A549 (cell line): ENCODE results near the gene NIT2. TPM values are rescaled to one million over a fixed set of nuclear protein-coding genes. Genes with fewer than 3 reads are reported as not detected.

ENCODE experiments used
- ATAC-seq, 2 experiments: fragments of 200-7000 bp in 1 of 2; fragments of >200 bp in 1 of 2; cut with Nextera tagmentation in 1 of 2; cut with Tn5 transposase in 1 of 2; 3 replicates each; pipeline versions ENCODE4 v1.8.0 to v1.9.1; 2018 to 2020; ENCODE audit warnings: mild to moderate bottlenecking in 1 of 2, moderate library complexity in 1 of 2
- CTCF ChIA-PET: fragments of 300-600 bp; sonication (Branson Sonifier 250); formaldehyde crosslinking; extraction: SDS; loops from one replicate; lab custom pipeline; 2021; ENCODE audit warnings: antibody characterized with exemption, inconsistent platforms; lab: Yijun Ruan, JAX
- POLR2A ChIA-PET: fragments of 350-600 bp; formaldehyde crosslinking; extraction: SDS; loops from one replicate; lab custom pipeline; 2021; ENCODE audit warnings: antibody characterized with exemption, inconsistent platforms; lab: Yijun Ruan, JAX
- DNase-seq, 2 experiments: peaks; one replicate each; pipeline versions ENCODE4 v3.0.0 to v3.0.0-alpha.2; 2011 to 2016; ENCODE audit warnings: low read depth in 1 of 2, low spot score in 1 of 2
- FAIRE-seq: peaks from 2 replicates; lab custom pipeline; 2011; peaks lifted over from hg19 to GRCh38; lab: Jason Lieb, UNC
- H3K27ac ChIP-seq, 2 experiments: fragments of >200 bp; sonication (Bioruptor Twin); formaldehyde crosslinking; 3 replicates each; pipeline ENCODE4 v1.5.1; 2016 to 2017
- H3K4me1 ChIP-seq: fragments of >200 bp; sonication (Bioruptor Twin); formaldehyde crosslinking; 3 replicates; pipeline ENCODE4 v1.6.1; 2016
- H3K4me2 ChIP-seq: fragments of >200 bp; sonication (Bioruptor Twin); formaldehyde crosslinking; 3 replicates; pipeline ENCODE4 v1.6.1; 2016
- H3K4me3 ChIP-seq: fragments of >200 bp; sonication (Bioruptor Twin); formaldehyde crosslinking; 3 replicates; pipeline ENCODE4 v1.5.1; 2016
- H3K9me3 ChIP-seq: fragments of >200 bp; sonication (Bioruptor Twin); formaldehyde crosslinking; 3 replicates; pipeline ENCODE4 v1.6.1; 2016
- CBX8 ChIP-seq: fragments of 200-600 bp; sonication (generic); IDR thresholded peaks from 2 replicates; pipeline ENCODE4 v1.6.1; 2016
- EP300 ChIP-seq, 2 experiments: fragments of >200 bp; sonication (Bioruptor Twin); formaldehyde crosslinking; IDR thresholded peaks; 2 replicates in 1 of 2; 3 replicates in 1 of 2; pipeline ENCODE4 v1.6.1; 2016 to 2017
- ESRRA ChIP-seq: fragments of 150-350 bp; IDR thresholded peaks from 2 replicates; pipeline ENCODE4 v1.6.1; 2014; ENCODE audit warnings: mild to moderate bottlenecking, low read length, borderline replicate concordance
- FOSL2 ChIP-seq, 2 experiments: fragments of 450-650 bp in 1 of 2; fragments of >200 bp in 1 of 2; sonication (Bioruptor Twin) in 1 of 2; formaldehyde crosslinking; IDR thresholded peaks; 2 replicates each; pipeline versions ENCODE4 v1.5.0 to v1.6.1; 2016 to 2020; ENCODE audit warnings: mild to moderate bottlenecking in 1 of 2, moderate library complexity in 1 of 2
- FOXS1 ChIP-seq: fragments of 250-450 bp; sonication (Bioruptor Pico); IDR thresholded peaks from 2 replicates; pipeline ENCODE4 v1.5.0; 2020; ENCODE audit warnings: mild to moderate bottlenecking, moderate library complexity
- HEYL ChIP-seq: fragments of 250-450 bp; sonication (Bioruptor Pico); IDR thresholded peaks from 2 replicates; pipeline ENCODE4 v1.8.0; 2021; ENCODE audit warnings: mild to moderate bottlenecking, moderate library complexity
- JUN ChIP-seq, 2 experiments: fragments of >200 bp; sonication (Bioruptor Twin); formaldehyde crosslinking; IDR thresholded peaks; 2 replicates in 1 of 2; 3 replicates in 1 of 2; pipeline ENCODE4 v1.6.1; 2016 to 2017
- KDM1A ChIP-seq: fragments of 200-600 bp; sonication (generic); IDR thresholded peaks from 2 replicates; pipeline ENCODE4 v1.6.1; 2016; ENCODE audit warnings: low read depth, mild to moderate bottlenecking
- KDM5A ChIP-seq: fragments of 200-600 bp; sonication (generic); IDR thresholded peaks from 2 replicates; pipeline ENCODE4 v1.6.1; 2016; ENCODE audit warnings: antibody characterized with exemption, mild to moderate bottlenecking
- NFE2L2 ChIP-seq: fragments of 150-350 bp; conservative IDR thresholded peaks from 2 replicates; pipeline ENCODE4 v1.6.1; 2014; ENCODE audit warnings: low read length
- RAD21 ChIP-seq, 2 experiments: fragments of >200 bp in 1 of 2; sonication (Bioruptor Twin) in 1 of 2; formaldehyde crosslinking in 1 of 2; IDR thresholded peaks in 1 of 2; conservative IDR thresholded peaks in 1 of 2; 2 replicates in 1 of 2; 3 replicates in 1 of 2; pipeline ENCODE4 v1.6.1; 2012 to 2018; ENCODE audit warnings: inconsistent platforms in 1 of 2
- RARB ChIP-seq: fragments of 250-450 bp; sonication (Bioruptor Pico); IDR thresholded peaks from 2 replicates; pipeline ENCODE4 v1.8.0; 2021; ENCODE audit warnings: mild to moderate bottlenecking, moderate library complexity
- RNF2 ChIP-seq: fragments of 200-600 bp; sonication (generic); IDR thresholded peaks from 2 replicates; pipeline ENCODE4 v1.6.1; 2016; ENCODE audit warnings: low read depth, mild to moderate bottlenecking, antibody characterized with exemption, moderate library complexity, borderline replicate concordance
- TFCP2L1 ChIP-seq: fragments of 250-450 bp; sonication (Bioruptor Pico); IDR thresholded peaks from 2 replicates; pipeline ENCODE4 v1.5.0; 2021; ENCODE audit warnings: mild to moderate bottlenecking
- ZFP36 ChIP-seq: fragments of 450-650 bp; IDR thresholded peaks from 2 replicates; pipeline ENCODE4 v1.6.1; 2014; ENCODE audit warnings: borderline replicate concordance; ENCODE audit not compliant: partially characterized antibody
- ZNF302 ChIP-seq: fragments of 250-450 bp; sonication (Bioruptor Pico); IDR thresholded peaks from 2 replicates; pipeline ENCODE4 v1.9.0; 2021; ENCODE audit warnings: inconsistent platforms, mild to moderate bottlenecking, moderate library complexity
- ZSCAN20 ChIP-seq: fragments of 250-450 bp; sonication (Bioruptor Pico); IDR thresholded peaks from 2 replicates; pipeline ENCODE4 v1.8.0; 2022; ENCODE audit warnings: mild to moderate bottlenecking, moderate library complexity
- WGBS: methylation state at CpG from one replicate; pipeline ENCODE4 v1.1.6; 2017; ENCODE audit errors: missing lambda C conversion rate; 5-methylcytosine and 5-hydroxymethylcytosine counted together
- polyA plus RNA-seq, 4 experiments: library from polyadenylated mRNA; depleted of rRNA in 3 of 4; stranded (reverse); fragments of >200 nt; fragmentation: RNase III in 1 of 4; extraction: RNeasy Plus Mini Kit Qiagen cat#74134 plus additional on column Dnase treatment in 1 of 4; gene quantifications; 2 replicates in 3 of 4; 3 replicates in 1 of 4; pipeline ENCODE4 v1.2.3, GENCODE V29; 2011 to 2017
- TF ChIP-seq, protein P1 (sequence below): fragments of >200 bp; sonication (Bioruptor Twin); formaldehyde crosslinking; IDR thresholded peaks from 3 replicates; pipeline ENCODE4 v1.6.1; 2016
- TF ChIP-seq, protein P2 (sequence below): fragments of 450-650 bp; IDR thresholded peaks from 2 replicates; pipeline ENCODE4 v1.6.1; 2014; ENCODE audit warnings: antibody characterized with exemption
- TF ChIP-seq, protein P3 (sequence below): fragments of >200 bp; sonication (Bioruptor Twin); formaldehyde crosslinking; IDR thresholded peaks from 2 replicates; pipeline ENCODE4 v1.6.1; 2016
- TF ChIP-seq, protein P4 (sequence below): fragments of >200 bp; sonication (Bioruptor Twin); formaldehyde crosslinking; IDR thresholded peaks from 3 replicates; pipeline ENCODE4 v1.5.1; 2016
- TF ChIP-seq, protein P5 (sequence below): IDR thresholded peaks from 2 replicates; pipeline ENCODE4 v1.6.1; 2012; ENCODE audit warnings: low read depth, borderline replicate concordance

Gene NIT2
- polyA plus RNA-seq, 2 of the 4 experiments (the other 2 are of a cell fraction), result 75.0 to 140 TPM

DNA sequence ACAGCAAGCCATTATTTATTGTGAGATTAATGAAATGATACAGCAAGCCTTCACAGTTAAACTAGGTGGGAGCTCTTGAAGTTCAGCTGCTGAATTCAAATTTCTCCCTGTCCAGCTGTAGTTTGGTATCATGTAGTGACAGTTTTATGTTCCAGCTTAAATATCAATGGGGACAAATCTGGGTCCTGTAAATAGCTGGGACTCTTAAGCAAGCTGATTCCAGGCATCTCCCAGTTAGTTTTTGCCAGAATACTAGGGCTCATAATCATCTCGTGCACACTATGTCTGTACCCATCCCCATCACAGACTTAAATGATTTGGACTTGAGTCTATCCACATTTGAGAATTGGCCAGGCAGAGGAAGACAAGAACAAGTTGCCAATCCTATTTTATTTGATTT, 27.9 kb upstream of the NIT2 start:
- ChIA-PET POLR2A (no interaction called here), CTCF (interaction anchor here (1.0 to 3.0 kb wide), 2 partner anchors 10 to 475 kb away, joined by 4 to 10 read pairs; no protein-coding TSS in a partner anchor)
- Histone ChIP-seq H3K4me3 (no peak overlapping the region), H3K4me2 (no peak overlapping the region), H3K27ac (no peak overlapping the region), H3K9me3 (no peaks in the 10 kb centered on the region), H3K4me1 (no peaks in the 10 kb centered on the region)
- FAIRE-seq (no peak), DNase-seq (no peak), ATAC-seq (no peak)
- WGBS, result 88% methylated on average over 1 of the region's 1 CpG
- TF ChIP-seq ZNF302 (CRISPR knock-in tag) (no peak), ZSCAN20 (no peak), FOSL2 (IDR thresholded peaks at IDR 0.05) (no peak), FOSL2 (CRISPR knock-in tag; IDR thresholded peaks at IDR 0.05) (no peak), KDM1A (no peak), TFCP2L1 (CRISPR knock-in tag) (no peak), HEYL (CRISPR knock-in tag) (no peak), JUN (IDR thresholded peaks at IDR 0.05) (no peak), RARB (CRISPR knock-in tag) (no peak), NFE2L2 (no peak), FOXS1 (CRISPR knock-in tag) (no peak), ESRRA (no peak), RAD21 (conservative IDR thresholded peaks at IDR 0.05 in 1 of 2, IDR thresholded peaks at IDR 0.05 in 1 of 2) (no peak), RNF2 (no peak), ZFP36 (no peak), EP300 (IDR thresholded peaks at IDR 0.05) (no peak), CBX8 (no peak), KDM5A (no peak)
- TF ChIP-seq, protein P1, sequence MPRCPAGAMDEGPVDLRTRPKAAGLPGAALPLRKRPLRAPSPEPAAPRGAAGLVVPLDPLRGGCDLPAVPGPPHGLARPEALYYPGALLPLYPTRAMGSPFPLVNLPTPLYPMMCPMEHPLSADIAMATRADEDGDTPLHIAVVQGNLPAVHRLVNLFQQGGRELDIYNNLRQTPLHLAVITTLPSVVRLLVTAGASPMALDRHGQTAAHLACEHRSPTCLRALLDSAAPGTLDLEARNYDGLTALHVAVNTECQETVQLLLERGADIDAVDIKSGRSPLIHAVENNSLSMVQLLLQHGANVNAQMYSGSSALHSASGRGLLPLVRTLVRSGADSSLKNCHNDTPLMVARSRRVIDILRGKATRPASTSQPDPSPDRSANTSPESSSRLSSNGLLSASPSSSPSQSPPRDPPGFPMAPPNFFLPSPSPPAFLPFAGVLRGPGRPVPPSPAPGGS, result no peak
- TF ChIP-seq, protein P2, sequence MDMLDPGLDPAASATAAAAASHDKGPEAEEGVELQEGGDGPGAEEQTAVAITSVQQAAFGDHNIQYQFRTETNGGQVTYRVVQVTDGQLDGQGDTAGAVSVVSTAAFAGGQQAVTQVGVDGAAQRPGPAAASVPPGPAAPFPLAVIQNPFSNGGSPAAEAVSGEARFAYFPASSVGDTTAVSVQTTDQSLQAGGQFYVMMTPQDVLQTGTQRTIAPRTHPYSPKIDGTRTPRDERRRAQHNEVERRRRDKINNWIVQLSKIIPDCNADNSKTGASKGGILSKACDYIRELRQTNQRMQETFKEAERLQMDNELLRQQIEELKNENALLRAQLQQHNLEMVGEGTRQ, result no peak
- TF ChIP-seq, protein P3, sequence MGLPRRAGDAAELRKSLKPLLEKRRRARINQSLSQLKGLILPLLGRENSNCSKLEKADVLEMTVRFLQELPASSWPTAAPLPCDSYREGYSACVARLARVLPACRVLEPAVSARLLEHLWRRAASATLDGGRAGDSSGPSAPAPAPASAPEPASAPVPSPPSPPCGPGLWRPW, result no peak

DNA sequence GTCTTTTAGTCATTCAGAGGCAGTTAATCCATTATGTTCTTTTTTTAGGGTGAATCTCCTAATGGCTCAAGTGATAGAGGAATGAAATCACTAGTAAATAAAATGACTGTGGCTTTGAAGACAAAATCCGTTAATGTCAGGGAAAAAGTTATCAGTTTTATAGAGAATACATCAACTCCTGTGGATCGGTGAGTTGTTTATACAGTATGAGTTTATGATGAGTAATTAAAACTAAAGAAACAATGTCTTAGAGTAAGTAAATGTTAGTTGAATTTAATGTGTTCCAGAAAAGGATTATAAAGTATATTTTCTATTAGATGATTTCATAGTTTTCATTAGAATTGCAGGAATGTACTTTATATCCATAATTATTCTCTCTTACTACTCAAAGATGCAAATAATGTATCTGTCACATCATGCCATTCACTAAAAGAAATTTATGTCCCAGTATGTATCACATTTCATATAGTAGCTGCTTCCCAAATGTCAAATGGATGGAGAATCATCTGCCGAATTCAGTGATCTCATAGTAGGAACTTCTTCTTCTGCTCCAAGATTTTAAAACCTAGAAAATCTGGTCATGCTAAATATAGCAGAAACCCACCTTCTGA, 24.1 kb upstream of the NIT2 start:
- no peak for ATAC-seq
- CTCF ChIA-PET, result no interaction called here

More for the DNA sequence above, 24.1 kb upstream of the NIT2 start:
- POLR2A ChIA-PET, result no interaction called here
- H3K27ac ChIP-seq, result no peak overlapping the region
- H3K4me1 ChIP-seq, result no peaks in the 10 kb centered on the region
- TF ChIP-seq, protein P4, sequence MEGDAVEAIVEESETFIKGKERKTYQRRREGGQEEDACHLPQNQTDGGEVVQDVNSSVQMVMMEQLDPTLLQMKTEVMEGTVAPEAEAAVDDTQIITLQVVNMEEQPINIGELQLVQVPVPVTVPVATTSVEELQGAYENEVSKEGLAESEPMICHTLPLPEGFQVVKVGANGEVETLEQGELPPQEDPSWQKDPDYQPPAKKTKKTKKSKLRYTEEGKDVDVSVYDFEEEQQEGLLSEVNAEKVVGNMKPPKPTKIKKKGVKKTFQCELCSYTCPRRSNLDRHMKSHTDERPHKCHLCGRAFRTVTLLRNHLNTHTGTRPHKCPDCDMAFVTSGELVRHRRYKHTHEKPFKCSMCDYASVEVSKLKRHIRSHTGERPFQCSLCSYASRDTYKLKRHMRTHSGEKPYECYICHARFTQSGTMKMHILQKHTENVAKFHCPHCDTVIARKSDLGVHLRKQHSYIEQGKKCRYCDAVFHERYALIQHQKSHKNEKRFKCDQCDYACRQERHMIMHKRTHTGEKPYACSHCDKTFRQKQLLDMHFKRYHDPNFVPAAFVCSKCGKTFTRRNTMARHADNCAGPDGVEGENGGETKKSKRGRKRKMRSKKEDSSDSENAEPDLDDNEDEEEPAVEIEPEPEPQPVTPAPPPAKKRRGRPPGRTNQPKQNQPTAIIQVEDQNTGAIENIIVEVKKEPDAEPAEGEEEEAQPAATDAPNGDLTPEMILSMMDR, result no peak
- no peak for TF ChIP-seq ZNF302 (CRISPR knock-in tag)
- no peak for TF ChIP-seq ZSCAN20
- no peak for TF ChIP-seq KDM5A
- TF ChIP-seq, protein P2, result no peak
- TF ChIP-seq, protein P1, result no peak
- TF ChIP-seq JUN (IDR thresholded peaks at IDR 0.05), result no peak
- TF ChIP-seq, protein P5, sequence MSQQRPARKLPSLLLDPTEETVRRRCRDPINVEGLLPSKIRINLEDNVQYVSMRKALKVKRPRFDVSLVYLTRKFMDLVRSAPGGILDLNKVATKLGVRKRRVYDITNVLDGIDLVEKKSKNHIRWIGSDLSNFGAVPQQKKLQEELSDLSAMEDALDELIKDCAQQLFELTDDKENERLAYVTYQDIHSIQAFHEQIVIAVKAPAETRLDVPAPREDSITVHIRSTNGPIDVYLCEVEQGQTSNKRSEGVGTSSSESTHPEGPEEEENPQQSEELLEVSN, result no peak
- H3K4me2 ChIP-seq, result no peak overlapping the region
- H3K4me3 ChIP-seq, result no peak overlapping the region
- DNase-seq, result no peak
- no peaks in the 10 kb centered on the region for H3K9me3 ChIP-seq
- no peak for FAIRE-seq
- WGBS, result 68% methylated on average over 3 of the region's 3 CpGs
